OCI-LY7 (cell line): ENCODE data around the gene KCNJ12.
"Not testable (repeated sequence)": the region's sequence is repeated elsewhere in the genome, so short reads cannot be mapped to it uniquely, and the experiment has no call there.

Experiments
- CTCF ChIP-seq: fragments of 200-600 bp; sonication (generic); conservative IDR thresholded peaks from 2 replicates; pipeline ENCODE4 v1.5.1; 2014; ENCODE audit warnings: mild to moderate bottlenecking, antibody characterized with exemption, low read length, moderate library complexity, mixed read lengths
- EZH2phosphoT487 ChIP-seq: fragments of 200-600 bp; sonication (generic); IDR thresholded peaks from 2 replicates; pipeline ENCODE4 v1.6.1; 2018; ENCODE audit warnings: low read depth, borderline replicate concordance, mild to moderate bottlenecking, mixed run types, antibody characterized with exemption, low read length, moderate library complexity, mixed read lengths

- not testable (repeated sequence) for TF ChIP-seq CTCF, EZH2phosphoT487
Observed at GRCh38 chr17:21346651-21347250, 29.4 kb upstream of the KCNJ12 start.
